MG63 (cell line): ENCODE data around the gene FAM131A. TPM values are rescaled to one million over a fixed set of nuclear protein-coding genes. Genes with fewer than 3 reads are reported as not detected.

Experiments
- DNase-seq: peaks from one replicate; pipeline ENCODE4 v3.0.0-alpha.2; 2020
- H3K27me3 ChIP-seq: fragments of 250-450 bp; sonication (Bioruptor Pico); 2 replicates; pipeline ENCODE4 v1.5.1; 2020; ENCODE audit warnings: mild to moderate bottlenecking, moderate library complexity
- H3K36me3 ChIP-seq: fragments of 250-450 bp; sonication (Bioruptor Pico); 2 replicates; pipeline ENCODE4 v1.5.1; 2020; ENCODE audit warnings: mild to moderate bottlenecking, moderate library complexity
- H3K4me3 ChIP-seq: fragments of 250-450 bp; sonication (Bioruptor Pico); 2 replicates; pipeline ENCODE4 v1.5.1; 2020; ENCODE audit warnings: mild to moderate bottlenecking, moderate library complexity
- H3K9me3 ChIP-seq: fragments of 250-450 bp; sonication (Bioruptor Pico); 2 replicates; pipeline ENCODE4 v1.5.1; 2020; ENCODE audit warnings: mild to moderate bottlenecking, moderate library complexity
- total RNA-seq: library from RNA; depleted of rRNA; stranded (reverse); fragments of >200 nt; shearing (Covaris generic); gene quantifications from 2 replicates; pipeline ENCODE4 v1.2.3, GENCODE V29; 2014; ENCODE audit warnings: low replicate concordance; rRNA removed

The FAM131A gene
- total RNA-seq, 1 experiment from 2014 or later = 8.8 TPM

DNA sequence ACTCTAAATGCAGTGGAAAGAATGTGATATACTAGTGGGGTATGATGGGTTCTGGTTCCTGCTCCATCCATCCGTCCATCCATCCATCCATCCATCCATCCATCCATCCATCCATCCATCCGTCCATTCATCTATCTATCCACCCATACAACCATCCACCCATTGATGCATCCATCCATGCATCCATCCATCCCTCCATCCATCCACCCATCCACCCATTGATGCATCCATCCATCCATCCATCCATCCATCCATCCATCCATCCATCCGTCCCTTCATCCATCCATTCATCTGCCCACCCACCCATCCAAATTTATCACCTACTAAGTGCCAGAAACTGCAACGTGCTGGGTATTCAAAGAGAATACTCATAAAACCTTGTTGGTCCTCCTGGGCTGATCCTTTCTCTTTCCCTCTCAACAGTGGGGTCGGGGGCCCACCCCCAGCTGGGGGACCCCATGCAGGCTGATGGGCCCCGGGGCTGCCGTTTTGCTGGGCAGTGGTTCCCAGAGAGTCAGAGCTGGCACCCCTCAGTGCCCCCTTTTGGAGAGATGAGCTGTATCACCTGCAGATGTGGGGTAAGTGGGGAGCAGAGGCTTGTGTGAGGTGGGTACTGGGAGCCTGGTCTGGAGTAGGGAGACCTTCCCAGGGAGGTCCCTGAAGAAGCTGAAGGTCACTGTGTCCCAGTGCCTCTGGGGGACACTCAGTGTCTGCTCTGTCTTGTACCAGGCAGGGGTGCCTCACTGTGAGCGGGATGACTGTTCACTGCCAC is 51.0 kb downstream of the FAM131A start:
- no peaks in the 10 kb centered on the region for H3K9me3 ChIP-seq
- H3K4me3 ChIP-seq = no peak overlapping the region
- DNase-seq = no peak
- 0 out of 2 replicates have a peak, but pooled peaks cover 2% of the 10 kb centered on the region for H3K27me3 ChIP-seq
- no peaks in the 10 kb centered on the region for H3K36me3 ChIP-seq

DNA sequence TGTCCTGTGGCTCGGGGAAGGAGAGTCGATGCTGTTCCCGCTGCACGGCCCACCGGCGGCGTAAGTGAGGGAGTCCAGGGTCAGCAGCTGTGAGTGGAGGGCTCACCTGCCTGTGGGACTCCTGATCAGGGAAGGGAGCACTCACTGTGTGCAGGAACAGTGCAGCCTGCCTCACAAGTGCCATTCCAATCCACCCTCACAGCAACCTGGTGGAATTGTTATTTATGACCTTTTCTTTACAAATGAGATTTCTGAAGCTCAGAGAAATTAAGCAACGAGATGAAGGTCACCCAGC is 51.5 kb downstream of the FAM131A start:
- no peak for DNase-seq
- Histone ChIP-seq H3K9me3 (no peaks in the 10 kb centered on the region), H3K4me3 (no peak overlapping the region), H3K27me3 (0 out of 2 replicates have a peak, but pooled peaks cover 2% of the 10 kb centered on the region), H3K36me3 (no peaks in the 10 kb centered on the region)

DNA sequence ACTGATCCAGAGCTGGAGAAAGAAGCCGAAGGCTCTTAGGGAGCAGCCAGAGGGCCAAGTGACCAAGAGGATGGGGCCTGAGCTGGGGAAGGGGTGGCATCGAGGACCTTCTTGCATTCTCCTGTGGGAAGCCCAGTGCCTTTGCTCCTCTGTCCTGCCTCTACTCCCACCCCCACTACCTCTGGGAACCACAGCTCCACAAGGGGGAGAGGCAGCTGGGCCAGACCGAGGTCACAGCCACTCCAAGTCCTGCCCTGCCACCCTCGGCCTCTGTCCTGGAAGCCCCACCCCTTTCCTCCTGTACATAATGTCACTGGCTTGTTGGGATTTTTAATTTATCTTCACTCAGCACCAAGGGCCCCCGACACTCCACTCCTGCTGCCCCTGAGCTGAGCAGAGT is 52.0 kb downstream of the FAM131A start:
- H3K36me3 ChIP-seq = no peaks in the 10 kb centered on the region
- H3K4me3 ChIP-seq = no peak overlapping the region
- H3K9me3 ChIP-seq = no peaks in the 10 kb centered on the region
- 0 out of 2 replicates have a peak, but pooled peaks cover 2% of the 10 kb centered on the region for H3K27me3 ChIP-seq
- no peak for DNase-seq

DNA sequence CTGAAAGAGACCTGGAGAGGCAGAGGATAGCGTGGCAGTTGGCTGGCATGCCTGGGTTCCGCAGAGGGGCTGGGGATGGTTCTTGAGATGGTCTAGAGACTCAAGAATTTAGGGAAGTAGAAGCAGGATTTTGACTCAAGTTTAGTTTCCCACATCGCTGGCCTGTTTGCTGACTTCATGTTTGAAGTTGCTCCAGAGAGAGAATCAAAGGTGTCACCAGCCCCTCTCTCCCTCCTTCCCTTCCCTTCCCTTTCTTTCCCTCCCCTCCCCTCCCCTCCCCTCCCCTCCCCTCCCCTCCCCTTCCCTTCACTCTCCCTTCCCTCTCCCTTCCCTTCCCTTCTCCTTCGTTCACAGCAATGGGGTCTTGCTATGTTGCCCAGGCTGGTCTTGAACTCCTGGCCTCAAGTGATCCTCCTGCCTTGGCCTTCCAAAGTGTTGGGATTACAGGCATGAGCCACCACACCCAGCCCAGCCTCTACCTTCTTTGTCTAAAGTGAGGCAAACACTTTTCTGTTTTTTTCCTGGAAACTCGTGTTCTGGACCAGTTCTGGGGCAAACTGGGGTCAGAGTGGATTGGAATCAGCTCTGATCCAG is 52.6 kb downstream of the FAM131A start:
- H3K4me3 ChIP-seq = no peak overlapping the region
- no peaks in the 10 kb centered on the region for H3K36me3 ChIP-seq
- H3K9me3 ChIP-seq = no peaks in the 10 kb centered on the region
- H3K27me3 ChIP-seq = 0 out of 2 replicates have a peak, but pooled peaks cover 2% of the 10 kb centered on the region
- no peak for DNase-seq

DNA sequence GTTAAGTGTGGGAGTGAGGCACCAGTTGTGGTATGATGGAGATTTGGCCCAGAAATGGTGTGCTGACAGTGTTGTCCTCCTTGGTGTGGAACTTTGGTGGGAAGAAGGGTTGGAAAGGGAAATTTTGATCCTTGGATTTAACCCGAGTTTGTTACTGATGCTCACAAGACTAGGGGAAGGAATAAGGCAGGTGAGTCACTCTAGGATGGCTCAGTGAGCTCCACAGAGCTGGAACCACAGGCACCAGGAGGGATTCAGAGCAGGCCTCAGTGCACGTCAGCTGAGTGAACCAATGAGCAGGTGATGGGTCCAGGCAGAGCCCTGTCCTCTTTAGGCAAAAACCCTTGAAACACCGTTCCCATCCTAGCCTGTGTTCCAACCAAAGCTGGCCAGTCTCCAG is 53.9 kb downstream of the FAM131A start:
- Histone ChIP-seq H3K4me3 (no peak overlapping the region), H3K36me3 (no peaks in the 10 kb centered on the region), H3K9me3 (no peaks in the 10 kb centered on the region), H3K27me3 (0 out of 2 replicates have a peak, but pooled peaks cover 2% of the 10 kb centered on the region)
- DNase-seq = no peak

GRCh38 chr3:184395320-184395660 is 57.9 kb downstream of the FAM131A start:
- Histone ChIP-seq H3K36me3 (no peaks in the 10 kb centered on the region), H3K4me3 (no peak overlapping the region), H3K9me3 (no peaks in the 10 kb centered on the region), H3K27me3 (0 out of 2 replicates have a peak, but pooled peaks cover 2% of the 10 kb centered on the region)
- no peak for DNase-seq

Other genes starting within 250 kb of the FAM131A start
- not detected in 2 replicates for gene HTR3E, start 240.5 kb upstream of the FAM131A start, total RNA-seq
- 41.7 and 50.5 TPM in 2 replicates for gene EIF2B5, start 202.2 kb upstream of the FAM131A start, total RNA-seq
- gene DVL3, start 182.2 kb upstream of the FAM131A start, total RNA-seq = 20.8 and 42.6 TPM in 2 replicates
- 688 and 946 TPM in 2 replicates for gene AP2M1, start 162.7 kb upstream of the FAM131A start, total RNA-seq
- 65.3 and 79.4 TPM in 2 replicates for gene ABCF3, start 151.4 kb upstream of the FAM131A start, total RNA-seq
- not detected in 2 replicates for gene VWA5B2, start 108.0 kb upstream of the FAM131A start, total RNA-seq
- gene ALG3, start 88.6 kb upstream of the FAM131A start, total RNA-seq = 57.2 and 59.0 TPM in 2 replicates
- gene EEF1AKMT4, start 87.9 kb upstream of the FAM131A start, total RNA-seq = 5.2 and 16.0 TPM in 2 replicates
- not detected in 2 replicates for gene CAMK2N2, start 76.0 kb upstream of the FAM131A start, total RNA-seq
- not detected in 2 replicates for gene ECE2, start 61.6 kb upstream of the FAM131A start, total RNA-seq
- 1,179 and 1,305 TPM in 2 replicates for gene PSMD2, start 38.4 kb upstream of the FAM131A start, total RNA-seq
- 378 and 439 TPM in 2 replicates for gene EIF4G1, start 23.0 kb upstream of the FAM131A start, total RNA-seq
- 2.6 and 2.9 TPM in 2 replicates for gene CLCN2, start 24.0 kb downstream of the FAM131A start, total RNA-seq
- gene POLR2H, start 24.1 kb downstream of the FAM131A start, total RNA-seq = 138 and 139 TPM in 2 replicates
- gene THPO, start 40.6 kb downstream of the FAM131A start, total RNA-seq = not detected in 2 replicates
- 0.03 TPM in 1 of 2 replicates, not detected in the other for gene CHRD, start 42.5 kb downstream of the FAM131A start, total RNA-seq
- 1.8 and 8.7 TPM in 2 replicates for gene EPHB3, start 224.2 kb downstream of the FAM131A start, total RNA-seq